K562 (cell line): ENCODE results near the gene SHF. TPM values are rescaled to one million over a fixed set of nuclear protein-coding genes. Genes with fewer than 3 reads are reported as not detected.

ENCODE experiments used
- CBX8 ChIP-seq: fragments of 200-600 bp; sonication (generic); IDR thresholded peaks from 2 replicates; pipeline ENCODE4 v1.6.1; 2012; ENCODE audit warnings: borderline replicate concordance, mixed run types, low read depth, mild to moderate bottlenecking, moderate library complexity, mixed read lengths, low read length, control low read depth, inconsistent platforms; ENCODE audit not compliant: poor library complexity, severe bottlenecking; ENCODE audit errors: extremely low read depth
- CEBPZ ChIP-seq: fragments of 150-350 bp; IDR thresholded peaks from 2 replicates; pipeline ENCODE4 v1.6.1; 2014; ENCODE audit warnings: low read depth, mild to moderate bottlenecking, low read length, borderline replicate concordance
- FOSL1 ChIP-seq: fragments of 200-800 bp; sonication (Bioruptor generic); conservative IDR thresholded peaks from 2 replicates; pipeline ENCODE4 v1.6.1; 2016; ENCODE audit warnings: missing genetic modification characterization, missing compliant biosample characterization
- HDAC1 ChIP-seq, 2 experiments: fragments of 450-650 bp; IDR thresholded peaks; 2 replicates each; pipeline ENCODE4 v1.6.1; 2016 to 2017; ENCODE audit warnings: inconsistent platforms in 1 of 2, mild to moderate bottlenecking in 1 of 2, moderate library complexity in 1 of 2
- IRF9 ChIP-seq: fragments of 450-650 bp; IDR thresholded peaks from 2 replicates; pipeline ENCODE4 v1.6.1; 2016; ENCODE audit warnings: missing biosample characterization, missing genetic modification characterization
- JUNB ChIP-seq: fragments of 450-650 bp; formaldehyde crosslinking; conservative IDR thresholded peaks from 2 replicates; pipeline ENCODE4 v1.4.0; 2020; ENCODE audit warnings: mild to moderate bottlenecking
- KDM4B ChIP-seq, 2 experiments: fragments of 450-650 bp in 1 of 2; sonication (generic) in 1 of 2; IDR thresholded peaks; 2 replicates each; pipeline ENCODE4 v1.6.1; 2016 to 2017; ENCODE audit warnings: borderline replicate concordance in 2 of 2, antibody characterized with exemption in 1 of 2, low read depth in 1 of 2, mild to moderate bottlenecking in 1 of 2
- NFXL1 ChIP-seq: fragments of 450-650 bp; formaldehyde crosslinking; IDR thresholded peaks from 2 replicates; pipeline ENCODE4 v1.4.0; 2021; ENCODE audit warnings: mild to moderate bottlenecking
- NONO ChIP-seq, 2 experiments: fragments of 200-400 bp in 1 of 2; fragments of 450-650 bp in 1 of 2; formaldehyde crosslinking in 1 of 2; IDR thresholded peaks; 2 replicates each; pipeline ENCODE4 v1.6.1; 2017; ENCODE audit warnings: low read depth in 2 of 2, mild to moderate bottlenecking in 2 of 2, moderate library complexity in 2 of 2, low read length in 1 of 2
- POLR3G ChIP-seq: IDR thresholded peaks from 2 replicates; pipeline ENCODE4 v1.6.1; 2011; ENCODE audit not compliant: insufficient read length, insufficient replicate concordance; ENCODE audit errors: extremely low read depth
- SPI1 ChIP-seq: IDR thresholded peaks from 2 replicates; pipeline ENCODE4 v1.6.1; 2011; ENCODE audit warnings: low read depth, low read length, control low read depth, borderline replicate concordance
- SRSF9 ChIP-seq: fragments of 200-400 bp; formaldehyde crosslinking; IDR thresholded peaks from 2 replicates; pipeline ENCODE4 v1.6.1; 2017; ENCODE audit warnings: low read depth, low read length, borderline replicate concordance
- TFAM ChIP-seq: fragments of 250-450 bp; sonication (Bioruptor Pico); conservative IDR thresholded peaks from 2 replicates; pipeline ENCODE4 v1.5.0; 2021; ENCODE audit warnings: mild to moderate bottlenecking, moderate library complexity
- WHSC1 ChIP-seq: IDR thresholded peaks from one replicate; pipeline ENCODE4 v1.6.1; 2012; ENCODE audit warnings: low read length, control low read depth, inconsistent platforms
- ZNF444 ChIP-seq: fragments of 250-450 bp; sonication (Bioruptor Pico); IDR thresholded peaks from 2 replicates; pipeline ENCODE4 v1.4.0; 2020; ENCODE audit warnings: mild to moderate bottlenecking, moderate library complexity
- ZNF655 ChIP-seq: fragments of 250-450 bp; sonication (Bioruptor Pico); IDR thresholded peaks from 2 replicates; pipeline ENCODE4 v1.5.0; 2021
- polyA plus RNA-seq, 8 experiments: library from polyadenylated mRNA; depleted of rRNA in 4 of 8; stranded (reverse) in 5 of 8; unstranded in 3 of 8; fragments of >200 nt; fragmentation: Nextera tagmentation in 2 of 8; fragmentation: Illumina TruSeq in 1 of 8; extraction: Ambion mirVana in 2 of 8; extraction: Trizol in 1 of 8; gene quantifications; 2 replicates each; pipeline versions ENCODE4 v1.2.1 to v1.2.3, GENCODE V29; 2011 to 2014; ENCODE audit warnings: inconsistent platforms in 1 of 8, missing spikeins in 1 of 8
- total RNA-seq, 7 experiments: library from RNA; depleted of rRNA in 6 of 7; stranded (reverse); fragments of >200 nt in 6 of 7; fragmentation: Illumina TruSeq in 2 of 7; extraction: Trizol in 2 of 7; gene quantifications; 2 replicates each; pipeline versions ENCODE4 v1.2.1 to v1.2.3, GENCODE V29; 2011 to 2021; ENCODE audit warnings: low replicate concordance in 1 of 7
- TF ChIP-seq, protein P1 (sequence below), 2 experiments: IDR thresholded peaks; 2 replicates each; pipeline ENCODE4 v1.6.1; 2012; ENCODE audit warnings: improper control_type of control experiment in 2 of 2, low read depth in 2 of 2, low read length in 2 of 2, borderline replicate concordance in 1 of 2

SHF gene
- total and polyA plus RNA-seq, 9 of the 15 experiments (the other 6 are each of a cell fraction or from before 2014, with no cell fraction given): 0.51 to 2.2 (median 0.85) TPM; not detected in 2

DNA sequence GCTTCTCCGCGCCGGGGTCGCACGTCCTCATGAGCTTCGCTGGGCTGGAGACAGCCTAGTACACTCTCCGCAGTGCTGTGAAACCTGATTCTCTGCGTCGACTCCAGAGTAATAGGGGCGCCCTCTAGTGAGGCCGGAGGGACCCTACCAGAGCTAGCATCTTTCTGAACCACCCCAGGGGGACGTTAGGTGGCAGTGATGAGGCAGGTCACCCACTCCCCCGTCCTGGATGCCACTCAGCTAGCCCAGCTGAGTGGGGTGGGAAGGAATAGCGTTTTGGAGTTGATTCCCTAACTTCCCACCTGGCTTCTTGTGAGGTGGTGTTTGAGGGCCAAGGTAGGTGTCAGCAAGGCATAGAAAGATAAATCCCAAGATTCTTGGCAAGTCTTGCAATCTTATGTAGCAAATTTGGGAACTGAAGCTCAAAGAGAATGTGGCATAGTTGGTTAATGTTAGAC lies 69.6 kb downstream of the SHF start (continued):
- TF ChIP-seq, protein P1, sequence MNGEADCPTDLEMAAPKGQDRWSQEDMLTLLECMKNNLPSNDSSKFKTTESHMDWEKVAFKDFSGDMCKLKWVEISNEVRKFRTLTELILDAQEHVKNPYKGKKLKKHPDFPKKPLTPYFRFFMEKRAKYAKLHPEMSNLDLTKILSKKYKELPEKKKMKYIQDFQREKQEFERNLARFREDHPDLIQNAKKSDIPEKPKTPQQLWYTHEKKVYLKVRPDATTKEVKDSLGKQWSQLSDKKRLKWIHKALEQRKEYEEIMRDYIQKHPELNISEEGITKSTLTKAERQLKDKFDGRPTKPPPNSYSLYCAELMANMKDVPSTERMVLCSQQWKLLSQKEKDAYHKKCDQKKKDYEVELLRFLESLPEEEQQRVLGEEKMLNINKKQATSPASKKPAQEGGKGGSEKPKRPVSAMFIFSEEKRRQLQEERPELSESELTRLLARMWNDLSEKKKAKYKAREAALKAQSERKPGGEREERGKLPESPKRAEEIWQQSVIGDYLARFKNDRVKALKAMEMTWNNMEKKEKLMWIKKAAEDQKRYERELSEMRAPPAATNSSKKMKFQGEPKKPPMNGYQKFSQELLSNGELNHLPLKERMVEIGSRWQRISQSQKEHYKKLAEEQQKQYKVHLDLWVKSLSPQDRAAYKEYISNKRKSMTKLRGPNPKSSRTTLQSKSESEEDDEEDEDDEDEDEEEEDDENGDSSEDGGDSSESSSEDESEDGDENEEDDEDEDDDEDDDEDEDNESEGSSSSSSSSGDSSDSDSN (IDR thresholded peaks at IDR 0.05; ENCODE audit: borderline replicate concordance in 1 of 2, low read depth in 2 of 2, low read length in 2 of 2): 0 out of 4 replicates have a peak, but pooled peaks of 1 of the 2 experiments have one; percentile 43
- TF ChIP-seq CEBPZ (no peak), JUNB (CRISPR knock-in tag) (no peak), FOSL1 (tag) (no peak), IRF9 (tag) (no peak), TFAM (CRISPR knock-in tag) (no peak), NFXL1 (CRISPR knock-in tag) (no peak), HDAC1 (IDR thresholded peaks at IDR 0.05) (0 out of 4 replicates have a peak, but pooled peaks of 1 of the 2 experiments have one; percentile 11), ZNF655 (no peak), SRSF9 (no peak), SPI1 (no peak), WHSC1 (no peak), ZNF444 (CRISPR knock-in tag) (no peak), KDM4B (IDR thresholded peaks at IDR 0.05; ENCODE audit: borderline replicate concordance in 2 of 2, low read depth in 1 of 2) (no peak; a peak in 1 of 4 replicates), POLR3G (no peak), CBX8 (no peak), NONO (IDR thresholded peaks at IDR 0.05; ENCODE audit: low read depth in 2 of 2, low read length in 1 of 2) (peak in 1 of 2 experiments; percentile 26; a peak in 1 of 4 replicates)
